NCI-H2196 treated with DMSO at 0.1 percent for 48 hours (cell line): ENCODE measurements around the gene PRIM1.
"Not testable (repeated sequence)": the region's sequence is repeated elsewhere in the genome, so short reads cannot be mapped to it uniquely, and the experiment has no call there.

ENCODE experiments used
- DNase-seq: peaks from one replicate; lab custom pipeline; 2025; ENCODE audit not compliant: unreplicated experiment; lab: John Stamatoyannopoulos, UW

Gene PRIM1

GRCh38 chr12:56718636-56719035, 33.5 kb downstream of the PRIM1 start:
- no peak for DNase-seq

DNA sequence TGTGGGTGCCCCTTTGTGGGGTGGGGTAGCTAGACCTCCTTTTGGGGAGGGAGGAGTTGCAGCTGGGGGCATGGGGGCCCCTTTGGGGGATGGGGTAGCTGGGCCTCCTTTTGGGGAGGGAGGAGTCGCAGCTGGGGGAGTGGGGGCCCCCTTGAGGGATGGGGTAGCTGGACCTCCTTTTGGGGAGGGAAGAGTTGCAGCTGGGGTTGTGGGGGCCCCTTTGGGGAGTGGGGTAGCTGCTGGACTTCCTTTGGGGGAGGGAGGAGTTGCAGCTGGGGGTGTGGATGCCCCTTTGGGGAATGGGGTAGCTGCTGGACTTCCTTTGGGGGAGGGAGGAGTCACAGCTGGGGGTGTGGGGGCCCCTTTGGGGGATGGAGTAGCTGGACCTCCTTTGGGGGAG, 34.0 kb downstream of the PRIM1 start:
- no peak for DNase-seq

DNA sequence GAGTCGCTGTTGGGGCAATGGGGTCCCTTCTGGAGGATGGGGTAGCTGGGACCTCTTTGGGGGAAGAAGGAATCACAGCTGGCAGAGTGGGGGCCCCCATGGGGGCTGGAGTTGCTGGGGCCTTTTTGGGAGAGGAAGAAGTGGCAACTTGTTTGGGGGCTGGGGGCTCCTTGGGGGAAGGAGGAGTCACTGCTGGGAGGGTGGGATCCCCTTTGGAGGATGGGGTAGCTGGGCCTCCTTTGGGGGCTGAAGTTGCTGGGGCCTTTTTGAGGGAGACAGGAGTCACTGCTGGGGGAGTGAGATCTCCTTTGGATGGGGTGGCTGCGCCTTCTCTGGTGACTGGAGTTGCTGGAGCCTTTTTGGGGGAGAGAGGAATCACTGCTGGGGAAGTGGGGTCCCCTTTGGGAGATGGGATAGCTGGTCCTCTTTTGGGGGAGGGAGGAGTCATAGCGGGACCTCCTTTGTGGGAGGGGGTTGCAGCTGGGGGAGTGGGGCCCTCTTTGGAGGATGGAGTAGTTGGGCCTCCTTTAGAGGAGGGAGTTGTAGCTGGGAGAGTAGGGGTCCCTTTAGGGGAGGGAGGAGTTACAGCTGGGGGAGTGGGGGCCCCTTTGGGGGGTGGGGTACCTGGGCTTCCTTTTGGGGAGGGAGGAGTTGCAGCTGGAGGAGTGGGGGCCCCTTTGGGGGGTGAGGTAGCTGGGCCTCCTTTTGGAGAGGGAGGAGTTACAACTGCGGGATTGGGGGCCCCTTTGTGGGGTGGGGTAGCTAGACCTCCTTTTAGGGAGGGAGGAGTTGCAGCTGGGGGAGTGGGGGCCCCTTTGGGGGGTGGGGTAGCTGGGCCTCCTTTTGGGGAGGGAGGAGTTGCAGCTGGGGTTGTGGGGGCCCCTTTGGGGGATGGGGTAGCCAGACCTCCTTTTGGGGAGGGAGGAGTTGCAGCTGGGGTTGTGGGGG, 34.9 kb downstream of the PRIM1 start:
- DNase-seq = no peak

- no peak for DNase-seq
These were observed 35.7 kb downstream of the PRIM1 start for GRCh38 chr12:56716458-56716857.

DNA sequence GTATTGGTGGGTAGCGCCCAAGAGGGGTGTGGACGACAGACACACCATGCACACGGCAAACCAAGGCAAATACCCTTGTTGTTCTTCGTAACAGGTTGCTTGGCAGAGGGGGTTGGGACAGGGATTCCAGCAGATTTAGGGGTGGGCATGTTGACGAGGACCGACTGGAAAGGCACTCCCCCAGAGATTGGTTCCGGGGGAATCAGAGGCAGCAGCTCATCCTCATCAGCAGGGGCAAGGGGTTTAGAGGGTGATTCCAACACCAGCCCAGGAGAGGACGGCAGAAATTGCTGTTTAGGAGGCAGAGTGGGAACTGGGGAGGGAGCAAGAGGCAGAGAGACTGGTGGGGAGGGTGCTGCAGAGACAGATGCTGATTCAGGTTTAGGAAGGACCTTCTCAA, 36.3 kb downstream of the PRIM1 start:
- DNase-seq = no peak

DNA sequence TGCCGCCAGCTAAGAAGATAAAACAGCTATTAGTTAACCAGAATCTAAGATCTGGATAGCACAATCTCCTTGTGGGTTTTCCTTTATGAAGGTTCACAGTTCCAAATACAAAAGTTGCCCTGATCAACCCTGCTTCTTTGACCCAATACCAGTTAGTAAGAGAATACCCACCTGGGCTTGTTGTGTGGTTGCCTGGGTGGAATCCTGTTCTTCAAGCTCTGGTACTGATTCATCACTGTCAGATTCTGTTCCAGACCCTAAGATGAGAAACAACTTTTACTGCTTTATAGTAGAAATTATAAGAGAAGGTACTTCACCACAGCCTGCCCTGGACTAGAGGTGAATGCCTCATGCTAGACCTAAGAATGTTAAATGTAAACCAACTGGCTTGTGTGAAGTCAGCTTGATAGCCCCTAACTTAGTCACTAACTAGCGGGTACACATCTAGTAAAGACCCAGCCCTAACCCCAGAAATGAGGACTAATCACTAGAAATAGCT, 37.6 kb downstream of the PRIM1 start:
- no peak for DNase-seq

- no peak for DNase-seq
These were observed 38.8 kb downstream of the PRIM1 start for GRCh38 chr12:56713345-56713744.

DNA sequence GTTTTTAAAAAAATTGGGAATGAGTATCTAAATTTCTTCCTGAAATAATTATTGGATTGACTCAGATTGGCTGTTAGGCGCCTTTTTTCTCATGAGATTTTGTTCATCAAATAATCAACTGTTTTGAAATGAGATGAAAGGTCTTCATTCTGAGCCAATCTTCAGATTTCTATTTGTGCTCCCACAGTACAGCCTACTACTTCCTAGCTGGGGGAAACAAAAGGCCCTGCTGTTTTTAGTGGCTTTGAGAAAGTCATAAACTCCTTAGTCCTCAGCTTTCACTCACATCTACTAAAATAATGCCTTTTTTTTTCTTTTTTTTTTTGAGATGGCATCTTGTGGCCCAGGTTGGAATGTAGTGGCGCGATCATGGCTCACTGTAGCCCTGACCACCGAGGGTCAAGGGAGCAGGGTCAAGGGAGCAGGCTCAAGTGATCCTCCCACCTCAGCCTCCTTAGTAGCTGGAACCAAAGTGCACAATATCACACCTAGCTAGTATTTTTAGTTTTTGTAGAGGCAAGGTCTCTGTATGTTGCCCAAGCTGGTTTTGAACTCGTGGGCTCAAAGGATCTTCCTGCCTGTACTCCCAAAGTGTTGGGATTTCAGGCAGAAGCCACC, 42.3 kb downstream of the PRIM1 start:
- no peak for DNase-seq

DNA sequence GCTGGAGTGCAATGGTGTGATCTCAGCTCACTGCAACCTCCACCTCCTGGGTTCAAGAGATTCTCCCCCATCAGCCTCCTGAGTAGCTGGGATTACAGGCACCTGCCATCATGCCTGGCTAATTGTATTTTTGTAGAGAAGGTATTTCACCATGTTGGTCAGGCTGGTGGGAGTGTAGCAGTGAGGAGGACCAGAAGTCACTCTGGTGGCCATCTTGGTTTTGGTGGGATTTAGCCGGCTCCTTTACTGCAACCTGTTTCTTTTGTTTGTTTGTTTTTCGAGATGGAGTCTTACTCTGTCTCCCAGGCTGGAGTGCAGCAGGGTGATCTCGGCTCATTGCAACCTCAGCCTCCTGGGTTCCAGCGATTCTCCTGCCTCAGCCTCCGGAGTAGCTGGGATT, 47.6 kb downstream of the PRIM1 start:
- DNase-seq = not testable (repeated sequence)

DNA sequence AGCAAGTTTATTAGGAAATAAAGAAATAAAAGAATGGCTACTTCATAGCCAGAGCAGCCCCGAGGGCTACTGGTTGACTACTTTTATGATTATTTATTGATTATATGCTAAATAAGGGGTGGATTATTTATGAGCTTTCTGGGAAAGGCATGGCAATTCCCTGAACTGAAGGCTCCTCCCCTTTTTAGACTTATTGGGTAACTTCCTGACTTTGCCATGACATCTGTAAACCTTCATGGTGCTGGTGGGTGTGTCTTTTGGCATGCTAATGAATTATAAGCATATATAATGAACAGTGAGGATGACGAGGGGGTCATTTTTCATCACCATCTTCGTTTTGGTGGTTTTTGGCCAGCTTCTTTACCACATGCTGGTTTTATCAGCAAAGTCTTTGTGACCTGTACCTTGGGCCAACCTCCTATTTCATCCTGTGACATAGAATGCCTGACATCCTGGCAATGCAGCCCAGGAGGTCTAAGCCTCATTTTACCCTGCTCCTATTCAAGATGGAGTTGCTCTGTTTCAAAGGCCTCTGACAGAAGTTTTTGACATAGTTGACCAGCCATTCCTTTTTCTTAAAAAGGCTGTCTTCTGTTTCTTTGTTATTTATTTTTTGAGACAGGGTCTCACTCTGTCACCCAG, 53.0 kb downstream of the PRIM1 start:
- no peak for DNase-seq

DNA sequence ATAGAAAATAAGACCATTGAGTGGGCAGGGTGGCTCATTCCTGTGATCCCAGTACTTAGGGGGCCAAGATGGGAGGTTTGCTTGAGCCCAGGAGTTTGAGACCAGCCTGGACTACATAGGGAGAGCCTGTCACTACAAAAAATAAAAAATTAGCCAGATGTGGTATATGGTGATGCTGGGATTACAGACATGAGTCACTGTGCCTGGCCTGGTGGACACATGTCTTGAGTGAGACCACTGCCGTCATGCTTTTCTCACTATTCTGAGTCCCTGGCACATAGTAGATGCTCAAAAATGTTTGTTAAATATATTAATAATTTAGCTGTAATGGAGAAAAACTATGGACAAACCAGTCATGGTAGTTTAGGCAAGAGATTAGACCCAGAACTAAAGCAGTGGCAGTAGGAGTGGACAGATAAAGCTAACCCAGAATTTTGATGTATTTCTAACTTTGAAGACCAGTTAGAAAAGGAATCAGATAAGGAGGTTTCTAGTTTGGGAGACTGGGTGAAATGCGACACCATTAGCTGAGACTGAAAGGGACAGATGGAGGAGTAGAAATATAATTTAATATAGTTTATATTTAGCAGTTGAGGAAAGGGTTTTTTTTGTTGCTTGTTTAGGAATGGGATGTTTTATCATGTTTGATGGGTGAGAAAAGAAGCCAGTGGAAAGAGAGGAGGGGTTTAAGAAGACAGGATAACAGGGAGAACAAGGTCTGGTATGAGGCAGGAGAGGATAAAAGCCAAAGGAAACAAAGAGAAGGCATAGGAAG, 56.6 kb downstream of the PRIM1 start:
- no peak for DNase-seq

- DNase-seq = no peak
These were observed 58.0 kb downstream of the PRIM1 start for GRCh38 chr12:56694161-56694560.

DNA sequence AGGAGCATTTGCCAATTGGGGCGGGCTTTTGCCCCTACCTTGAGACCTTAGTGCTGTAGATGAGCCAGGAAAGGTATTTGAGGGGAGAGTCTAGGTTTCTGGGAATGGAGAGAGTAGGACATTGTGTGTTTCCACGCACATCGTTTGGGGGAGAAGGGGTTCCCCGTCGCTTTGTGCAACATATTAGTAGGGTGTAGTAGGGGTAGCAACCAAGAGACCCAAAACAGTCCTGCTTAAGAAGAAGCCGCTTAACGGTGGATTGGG, 63.3 kb downstream of the PRIM1 start:
- no peak for DNase-seq

- peak; percentile 99 for DNase-seq
These were observed 63.8 kb downstream of the PRIM1 start, which contains the start of gene PTGES3 for GRCh38 chr12:56688129-56688845. TSS of gene PTGES3 (minus strand) at chr12:56688284. CDS start at chr12:56687999, 285 bp downstream.

GRCh38 chr12:56687223-56688128, 64.6 kb downstream of the PRIM1 start:
- DNase-seq = peak; percentile 6

DNA sequence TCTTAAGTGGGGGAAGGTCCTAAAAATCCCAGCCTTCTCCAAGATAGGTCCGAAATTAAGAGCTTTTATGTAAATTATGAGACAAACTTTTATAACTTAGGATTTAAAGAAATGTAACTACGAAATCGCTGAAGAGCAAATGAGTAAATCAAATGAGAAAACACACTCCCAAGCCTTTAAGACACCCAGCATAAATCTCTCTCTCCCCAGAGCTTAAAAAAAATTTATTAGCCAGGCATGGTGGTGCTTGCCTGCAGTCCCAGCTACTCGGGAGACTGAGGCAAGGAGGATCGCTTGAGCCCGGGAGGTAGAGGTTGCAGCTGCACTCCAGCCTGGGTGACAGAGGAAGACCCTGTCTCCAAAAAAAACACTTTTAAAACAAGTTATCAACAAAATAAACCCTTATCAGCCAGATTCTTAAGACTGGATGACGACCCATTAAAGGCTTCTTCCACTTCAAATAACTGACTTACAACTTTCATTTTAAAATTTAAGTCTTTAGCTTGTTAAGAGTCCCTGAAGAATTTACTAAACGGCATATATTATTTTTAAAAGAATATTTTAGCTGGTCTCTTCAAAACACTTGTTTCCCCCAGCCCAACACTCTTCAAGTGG, 67.3 kb downstream of the PRIM1 start:
- no peak for DNase-seq

DNA sequence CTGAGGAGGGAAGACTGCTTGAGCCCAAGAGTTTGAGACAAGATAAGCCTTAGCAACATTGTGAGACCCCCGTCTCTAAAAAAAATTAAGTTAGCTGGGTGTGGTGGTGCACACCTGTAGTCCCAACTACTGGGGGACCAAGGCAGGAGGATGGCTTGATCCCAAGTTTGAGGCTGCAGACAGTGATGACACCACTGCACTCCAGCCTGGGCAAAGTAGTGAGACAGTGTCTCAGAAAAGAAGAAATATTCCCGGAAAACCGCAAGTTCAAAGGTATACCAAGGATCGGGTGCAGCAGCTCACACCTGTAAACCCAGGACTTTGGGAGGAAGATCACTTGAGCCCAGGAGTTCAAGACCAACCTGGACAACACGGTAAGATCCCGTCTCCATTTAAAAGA, 69.8 kb downstream of the PRIM1 start:
- DNase-seq = no peak
